SK-N-SH treated with all-trans-retinoic acid at 6 μM for 48 hours (cell line): ENCODE measurements around the gene MMP17.

Experiments used
- ATAC-seq: fragments of 200-7000 bp; cut with Tn5 transposase; 3 replicates; pipeline ENCODE4 v1.9.1; 2020; ENCODE audit warnings: mild to moderate bottlenecking, moderate library complexity
- ARNTL ChIP-seq: fragments of 450-650 bp; formaldehyde crosslinking; IDR thresholded peaks from 2 replicates; pipeline ENCODE4 v1.5.0; 2020; ENCODE audit warnings: low read depth, mild to moderate bottlenecking, moderate library complexity, borderline replicate concordance
- BACH2 ChIP-seq: fragments of 250-450 bp; sonication (Bioruptor Pico); IDR thresholded peaks from 2 replicates; pipeline ENCODE4 v1.9.0; 2021; ENCODE audit warnings: mild to moderate bottlenecking, borderline replicate concordance
- CSDC2 ChIP-seq: fragments of 250-450 bp; sonication (Bioruptor Pico); IDR thresholded peaks from 2 replicates; pipeline ENCODE4 v1.5.0; 2020; ENCODE audit warnings: mild to moderate bottlenecking, moderate library complexity
- ESRRG ChIP-seq: fragments of 250-450 bp; sonication (Bioruptor Pico); IDR thresholded peaks from 2 replicates; pipeline ENCODE4 v1.6.1; 2021; ENCODE audit warnings: mild to moderate bottlenecking
- ISL1 ChIP-seq: fragments of 250-450 bp; sonication (Bioruptor Pico); IDR thresholded peaks from 2 replicates; pipeline ENCODE4 v2.1.2; 2022; ENCODE audit warnings: mild to moderate bottlenecking, moderate library complexity
- OSR1 ChIP-seq: fragments of 250-450 bp; sonication (Bioruptor Pico); IDR thresholded peaks from 2 replicates; pipeline ENCODE4 v1.8.0; 2022; ENCODE audit warnings: moderate library complexity, mild to moderate bottlenecking, inconsistent platforms
- PPARA ChIP-seq: fragments of 250-450 bp; sonication (Bioruptor Pico); IDR thresholded peaks from 2 replicates; pipeline ENCODE4 v1.5.0; 2020; ENCODE audit warnings: mild to moderate bottlenecking, borderline replicate concordance
- RARB ChIP-seq: fragments of 250-450 bp; sonication (Bioruptor Pico); IDR thresholded peaks from 2 replicates; pipeline ENCODE4 v1.8.0; 2021; ENCODE audit warnings: mild to moderate bottlenecking, moderate library complexity
- SNAI2 ChIP-seq: fragments of 250-450 bp; sonication (Bioruptor Pico); IDR thresholded peaks from 2 replicates; pipeline ENCODE4 v1.5.0; 2020; ENCODE audit warnings: mild to moderate bottlenecking, moderate library complexity
- TCF4 ChIP-seq: fragments of 250-450 bp; sonication (Bioruptor Pico); IDR thresholded peaks from 2 replicates; pipeline ENCODE4 v1.8.0; 2021; ENCODE audit warnings: mild to moderate bottlenecking, moderate library complexity, borderline replicate concordance
- TOX ChIP-seq: fragments of 250-450 bp; sonication (Bioruptor Pico); IDR thresholded peaks from 2 replicates; pipeline ENCODE4 v1.8.0; 2021; ENCODE audit warnings: mild to moderate bottlenecking, moderate library complexity, borderline replicate concordance
- ZC3H10 ChIP-seq: fragments of 250-450 bp; sonication (Bioruptor Pico); IDR thresholded peaks from 2 replicates; pipeline ENCODE4 v1.5.1; 2021; ENCODE audit warnings: mild to moderate bottlenecking, moderate library complexity
- ZFP3 ChIP-seq: fragments of 250-450 bp; sonication (Bioruptor Pico); IDR thresholded peaks from 2 replicates; pipeline ENCODE4 v1.5.0; 2020; ENCODE audit warnings: mild to moderate bottlenecking, moderate library complexity
- ZFP30 ChIP-seq: fragments of 450-650 bp; formaldehyde crosslinking; IDR thresholded peaks from 2 replicates; pipeline ENCODE4 v1.5.0; 2022; ENCODE audit warnings: mild to moderate bottlenecking, moderate library complexity
- ZNF8 ChIP-seq: fragments of 450-650 bp; formaldehyde crosslinking; IDR thresholded peaks from 2 replicates; pipeline ENCODE4 v1.5.0; 2020; ENCODE audit warnings: mild to moderate bottlenecking, moderate library complexity
- TF ChIP-seq, protein P1 (sequence below): fragments of 250-450 bp; sonication (Bioruptor Pico); IDR thresholded peaks from 2 replicates; pipeline ENCODE4 v1.5.0; 2020; ENCODE audit warnings: mild to moderate bottlenecking, moderate library complexity
- TF ChIP-seq, protein P2 (sequence below): fragments of 250-450 bp; sonication (Bioruptor Pico); IDR thresholded peaks from 2 replicates; pipeline ENCODE4 v1.8.0; 2021; ENCODE audit warnings: low read depth, mild to moderate bottlenecking, moderate library complexity, borderline replicate concordance
- TF ChIP-seq, protein P3 (sequence below): fragments of 250-450 bp; sonication (Bioruptor Pico); IDR thresholded peaks from 2 replicates; pipeline ENCODE4 v1.8.0; 2020; ENCODE audit warnings: mild to moderate bottlenecking, moderate library complexity, borderline replicate concordance
- TF ChIP-seq, protein P4 (sequence below): fragments of 250-450 bp; sonication (Bioruptor Pico); IDR thresholded peaks from 2 replicates; pipeline ENCODE4 v1.5.1; 2021; ENCODE audit warnings: mild to moderate bottlenecking, moderate library complexity
- TF ChIP-seq, protein P5 (sequence below): fragments of 250-450 bp; sonication (Bioruptor Pico); IDR thresholded peaks from 2 replicates; pipeline ENCODE4 v1.5.1; 2020; ENCODE audit warnings: low read depth, mild to moderate bottlenecking, moderate library complexity

Gene MMP17

DNA sequence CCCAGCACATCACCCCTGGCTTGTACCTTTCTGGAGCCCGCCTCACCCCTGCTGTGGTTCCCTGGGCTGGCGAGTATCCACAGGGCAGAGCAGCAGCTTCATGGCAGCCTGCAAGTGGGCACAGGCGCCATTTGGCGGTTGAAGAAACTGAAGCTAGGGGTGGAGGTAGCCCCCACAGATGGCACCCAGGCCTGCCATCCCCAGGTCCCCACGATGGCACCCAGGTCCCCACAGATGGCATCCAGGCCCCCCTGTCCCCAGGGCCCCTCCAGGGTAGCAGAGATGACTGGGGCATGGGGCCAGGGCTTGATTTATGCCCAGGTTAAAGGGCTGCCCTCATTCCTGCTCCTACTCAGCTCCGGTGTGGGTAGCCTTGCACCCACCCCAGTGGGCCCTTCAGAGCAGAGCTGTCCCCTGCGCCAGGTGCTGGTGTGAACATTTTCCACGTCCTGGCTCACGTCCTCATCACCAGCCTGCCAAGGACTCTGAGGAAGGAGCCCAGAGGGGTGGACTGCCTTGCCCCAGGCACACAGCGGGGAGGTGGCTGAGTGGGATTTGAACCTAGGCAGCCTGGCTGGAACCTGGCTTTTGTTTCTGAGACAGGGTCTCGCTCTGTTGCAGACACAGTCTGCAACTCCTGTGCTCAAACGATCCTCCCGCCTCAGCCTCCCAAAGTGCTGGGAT is 8.7 kb downstream of the MMP17 start:
- ATAC-seq: no peak
- TF ChIP-seq PPARA (CRISPR knock-in tag): no peak
- TF ChIP-seq CSDC2 (CRISPR knock-in tag): no peak

DNA sequence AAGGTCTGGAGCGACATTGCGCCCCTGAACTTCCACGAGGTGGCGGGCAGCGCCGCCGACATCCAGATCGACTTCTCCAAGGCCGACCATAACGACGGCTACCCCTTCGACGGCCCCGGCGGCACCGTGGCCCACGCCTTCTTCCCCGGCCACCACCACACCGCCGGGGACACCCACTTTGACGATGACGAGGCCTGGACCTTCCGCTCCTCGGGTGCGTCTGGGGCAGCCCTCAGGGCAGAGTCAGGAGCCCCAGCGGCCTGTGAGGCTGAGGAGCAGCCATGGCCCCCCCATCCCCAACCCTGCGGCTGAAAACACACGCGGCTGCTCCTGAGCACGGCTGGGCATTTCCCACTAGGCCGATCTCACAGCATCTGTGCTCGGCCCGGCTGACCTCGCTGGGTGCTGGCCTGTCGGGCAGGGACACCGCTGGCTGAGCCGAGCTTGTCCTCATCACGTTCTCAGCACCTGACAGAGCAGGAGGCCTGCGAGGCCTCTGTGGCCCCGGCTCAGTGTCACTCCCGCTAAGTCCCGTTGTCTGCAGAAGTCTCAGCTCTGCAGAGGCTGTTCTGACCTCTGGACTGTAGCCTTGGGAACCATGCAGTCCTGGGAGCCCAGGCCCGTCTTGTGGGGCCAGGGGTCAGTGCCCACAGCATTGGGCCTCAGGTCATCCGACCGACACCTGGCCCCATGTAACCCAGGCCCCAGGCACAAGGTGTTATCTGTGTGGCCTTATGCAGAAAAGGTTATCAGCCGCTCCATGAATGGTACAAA is 12.6 kb downstream of the MMP17 start:
- no peak for ATAC-seq
- TF ChIP-seq BACH2 (no peak), ARNTL (CRISPR knock-in tag) (no peak), TOX (CRISPR knock-in tag) (no peak), RARB (CRISPR knock-in tag) (no peak), CSDC2 (CRISPR knock-in tag) (no peak), SNAI2 (CRISPR knock-in tag) (no peak), ESRRG (CRISPR knock-in tag) (no peak), ZFP3 (no peak), ZFP30 (CRISPR knock-in tag) (no peak), TCF4 (CRISPR knock-in tag) (no peak), PPARA (CRISPR knock-in tag) (no peak)
- TF ChIP-seq, protein P1, sequence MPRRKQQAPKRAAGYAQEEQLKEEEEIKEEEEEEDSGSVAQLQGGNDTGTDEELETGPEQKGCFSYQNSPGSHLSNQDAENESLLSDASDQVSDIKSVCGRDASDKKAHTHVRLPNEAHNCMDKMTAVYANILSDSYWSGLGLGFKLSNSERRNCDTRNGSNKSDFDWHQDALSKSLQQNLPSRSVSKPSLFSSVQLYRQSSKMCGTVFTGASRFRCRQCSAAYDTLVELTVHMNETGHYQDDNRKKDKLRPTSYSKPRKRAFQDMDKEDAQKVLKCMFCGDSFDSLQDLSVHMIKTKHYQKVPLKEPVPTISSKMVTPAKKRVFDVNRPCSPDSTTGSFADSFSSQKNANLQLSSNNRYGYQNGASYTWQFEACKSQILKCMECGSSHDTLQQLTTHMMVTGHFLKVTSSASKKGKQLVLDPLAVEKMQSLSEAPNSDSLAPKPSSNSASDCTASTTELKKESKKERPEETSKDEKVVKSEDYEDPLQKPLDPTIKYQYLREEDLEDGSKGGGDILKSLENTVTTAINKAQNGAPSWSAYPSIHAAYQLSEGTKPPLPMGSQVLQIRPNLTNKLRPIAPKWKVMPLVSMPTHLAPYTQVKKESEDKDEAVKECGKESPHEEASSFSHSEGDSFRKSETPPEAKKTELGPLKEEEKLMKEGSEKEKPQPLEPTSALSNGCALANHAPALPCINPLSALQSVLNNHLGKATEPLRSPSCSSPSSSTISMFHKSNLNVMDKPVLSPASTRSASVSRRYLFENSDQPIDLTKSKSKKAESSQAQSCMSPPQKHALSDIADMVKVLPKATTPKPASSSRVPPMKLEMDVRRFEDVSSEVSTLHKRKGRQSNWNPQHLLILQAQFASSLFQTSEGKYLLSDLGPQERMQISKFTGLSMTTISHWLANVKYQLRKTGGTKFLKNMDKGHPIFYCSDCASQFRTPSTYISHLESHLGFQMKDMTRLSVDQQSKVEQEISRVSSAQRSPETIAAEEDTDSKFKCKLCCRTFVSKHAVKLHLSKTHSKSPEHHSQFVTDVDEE: no peak
- TF ChIP-seq, protein P2, sequence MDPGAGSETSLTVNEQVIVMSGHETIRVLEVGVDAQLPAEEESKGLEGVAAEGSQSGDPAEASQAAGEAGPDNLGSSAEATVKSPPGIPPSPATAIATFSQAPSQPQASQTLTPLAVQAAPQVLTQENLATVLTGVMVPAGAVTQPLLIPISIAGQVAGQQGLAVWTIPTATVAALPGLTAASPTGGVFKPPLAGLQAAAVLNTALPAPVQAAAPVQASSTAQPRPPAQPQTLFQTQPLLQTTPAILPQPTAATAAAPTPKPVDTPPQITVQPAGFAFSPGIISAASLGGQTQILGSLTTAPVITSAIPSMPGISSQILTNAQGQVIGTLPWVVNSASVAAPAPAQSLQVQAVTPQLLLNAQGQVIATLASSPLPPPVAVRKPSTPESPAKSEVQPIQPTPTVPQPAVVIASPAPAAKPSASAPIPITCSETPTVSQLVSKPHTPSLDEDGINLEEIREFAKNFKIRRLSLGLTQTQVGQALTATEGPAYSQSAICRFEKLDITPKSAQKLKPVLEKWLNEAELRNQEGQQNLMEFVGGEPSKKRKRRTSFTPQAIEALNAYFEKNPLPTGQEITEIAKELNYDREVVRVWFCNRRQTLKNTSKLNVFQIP (CRISPR knock-in tag): no peak
- TF ChIP-seq, protein P3, sequence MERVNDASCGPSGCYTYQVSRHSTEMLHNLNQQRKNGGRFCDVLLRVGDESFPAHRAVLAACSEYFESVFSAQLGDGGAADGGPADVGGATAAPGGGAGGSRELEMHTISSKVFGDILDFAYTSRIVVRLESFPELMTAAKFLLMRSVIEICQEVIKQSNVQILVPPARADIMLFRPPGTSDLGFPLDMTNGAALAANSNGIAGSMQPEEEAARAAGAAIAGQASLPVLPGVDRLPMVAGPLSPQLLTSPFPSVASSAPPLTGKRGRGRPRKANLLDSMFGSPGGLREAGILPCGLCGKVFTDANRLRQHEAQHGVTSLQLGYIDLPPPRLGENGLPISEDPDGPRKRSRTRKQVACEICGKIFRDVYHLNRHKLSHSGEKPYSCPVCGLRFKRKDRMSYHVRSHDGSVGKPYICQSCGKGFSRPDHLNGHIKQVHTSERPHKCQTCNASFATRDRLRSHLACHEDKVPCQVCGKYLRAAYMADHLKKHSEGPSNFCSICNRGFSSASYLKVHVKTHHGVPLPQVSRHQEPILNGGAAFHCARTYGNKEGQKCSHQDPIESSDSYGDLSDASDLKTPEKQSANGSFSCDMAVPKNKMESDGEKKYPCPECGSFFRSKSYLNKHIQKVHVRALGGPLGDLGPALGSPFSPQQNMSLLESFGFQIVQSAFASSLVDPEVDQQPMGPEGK (CRISPR knock-in tag): no peak

DNA sequence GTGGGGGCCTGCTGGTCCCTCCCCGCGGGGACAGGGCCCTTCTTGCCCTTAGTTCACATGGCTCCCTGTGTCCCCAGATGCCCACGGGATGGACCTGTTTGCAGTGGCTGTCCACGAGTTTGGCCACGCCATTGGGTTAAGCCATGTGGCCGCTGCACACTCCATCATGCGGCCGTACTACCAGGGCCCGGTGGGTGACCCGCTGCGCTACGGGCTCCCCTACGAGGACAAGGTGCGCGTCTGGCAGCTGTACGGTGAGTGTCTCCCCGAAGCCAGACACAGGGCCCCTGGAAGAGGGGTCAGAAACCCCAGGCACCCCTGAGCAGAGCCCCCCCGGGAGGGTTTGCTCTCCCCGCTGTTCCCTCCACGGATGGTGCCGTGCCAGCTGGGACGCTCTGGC is 13.4 kb downstream of the MMP17 start:
- ATAC-seq: no peak
- TF ChIP-seq ZNF8 (CRISPR knock-in tag) (no peak), OSR1 (CRISPR knock-in tag) (no peak), TOX (CRISPR knock-in tag) (no peak), TCF4 (CRISPR knock-in tag) (no peak), ZC3H10 (CRISPR knock-in tag) (no peak), SNAI2 (CRISPR knock-in tag) (no peak), CSDC2 (CRISPR knock-in tag) (no peak), BACH2 (no peak), ISL1 (CRISPR knock-in tag) (no peak)
- TF ChIP-seq, protein P3 (CRISPR knock-in tag): no peak
- TF ChIP-seq, protein P4, sequence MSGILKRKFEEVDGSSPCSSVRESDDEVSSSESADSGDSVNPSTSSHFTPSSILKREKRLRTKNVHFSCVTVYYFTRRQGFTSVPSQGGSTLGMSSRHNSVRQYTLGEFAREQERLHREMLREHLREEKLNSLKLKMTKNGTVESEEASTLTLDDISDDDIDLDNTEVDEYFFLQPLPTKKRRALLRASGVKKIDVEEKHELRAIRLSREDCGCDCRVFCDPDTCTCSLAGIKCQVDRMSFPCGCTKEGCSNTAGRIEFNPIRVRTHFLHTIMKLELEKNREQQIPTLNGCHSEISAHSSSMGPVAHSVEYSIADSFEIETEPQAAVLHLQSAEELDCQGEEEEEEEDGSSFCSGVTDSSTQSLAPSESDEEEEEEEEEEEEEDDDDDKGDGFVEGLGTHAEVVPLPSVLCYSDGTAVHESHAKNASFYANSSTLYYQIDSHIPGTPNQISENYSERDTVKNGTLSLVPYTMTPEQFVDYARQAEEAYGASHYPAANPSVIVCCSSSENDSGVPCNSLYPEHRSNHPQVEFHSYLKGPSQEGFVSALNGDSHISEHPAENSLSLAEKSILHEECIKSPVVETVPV (CRISPR knock-in tag): no peak
- TF ChIP-seq, protein P2 (CRISPR knock-in tag): no peak
- TF ChIP-seq, protein P5, sequence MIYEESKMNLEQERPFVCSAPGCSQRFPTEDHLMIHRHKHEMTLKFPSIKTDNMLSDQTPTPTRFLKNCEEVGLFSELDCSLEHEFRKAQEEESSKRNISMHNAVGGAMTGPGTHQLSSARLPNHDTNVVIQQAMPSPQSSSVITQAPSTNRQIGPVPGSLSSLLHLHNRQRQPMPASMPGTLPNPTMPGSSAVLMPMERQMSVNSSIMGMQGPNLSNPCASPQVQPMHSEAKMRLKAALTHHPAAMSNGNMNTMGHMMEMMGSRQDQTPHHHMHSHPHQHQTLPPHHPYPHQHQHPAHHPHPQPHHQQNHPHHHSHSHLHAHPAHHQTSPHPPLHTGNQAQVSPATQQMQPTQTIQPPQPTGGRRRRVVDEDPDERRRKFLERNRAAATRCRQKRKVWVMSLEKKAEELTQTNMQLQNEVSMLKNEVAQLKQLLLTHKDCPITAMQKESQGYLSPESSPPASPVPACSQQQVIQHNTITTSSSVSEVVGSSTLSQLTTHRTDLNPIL: no peak
